BJ (cell line): ENCODE data around the gene FUT6. TPM values are rescaled to one million over a fixed set of nuclear protein-coding genes. Genes with fewer than 3 reads are reported as not detected.
"Not testable (repeated sequence)": the region's sequence is repeated elsewhere in the genome, so short reads cannot be mapped to it uniquely, and the experiment has no call there.

Source experiments
- CTCF ChIA-PET: fragments of 350-600 bp; formaldehyde crosslinking; extraction: SDS; loops from one replicate; lab custom pipeline; 2021; ENCODE audit warnings: antibody characterized with exemption, inconsistent platforms; lab: Yijun Ruan, JAX
- POLR2A ChIA-PET: fragments of 300-600 bp; sonication (Branson Sonifier 250); formaldehyde crosslinking; extraction: SDS; loops from one replicate; lab custom pipeline; 2021; ENCODE audit warnings: antibody characterized with exemption; lab: Charles Lee
- DNase-seq: peaks from one replicate; pipeline ENCODE4 v3.0.0-alpha.2; 2011; ENCODE audit warnings: low read depth
- H3K27me3 ChIP-seq: 2 replicates; pipeline ENCODE4 v1.6.0; 2011; ENCODE audit warnings: low read length; ENCODE audit not compliant: control insufficient read depth, insufficient read depth
- H3K36me3 ChIP-seq: 2 replicates; pipeline ENCODE4 v1.5.1; 2011; ENCODE audit warnings: low read length; ENCODE audit not compliant: control insufficient read depth, insufficient read depth
- H3K4me3 ChIP-seq: 2 replicates; pipeline ENCODE4 v1.5.1; 2011; ENCODE audit warnings: low read depth, mild to moderate bottlenecking, control low read depth, low read length
- CTCF ChIP-seq: IDR thresholded peaks from 2 replicates; pipeline ENCODE4 v1.5.1; 2011; ENCODE audit warnings: low read depth, mild to moderate bottlenecking, control low read depth, inconsistent platforms, low read length, moderate library complexity; ENCODE audit not compliant: insufficient read depth
- polyA minus RNA-seq: library from RNA; depleted of rRNA, polyadenylated mRNA; stranded (reverse); fragments of >200 nt; gene quantifications from 2 replicates; pipeline ENCODE4 v1.2.3, GENCODE V29; 2011; rRNA and poly(A)+ RNA removed
- polyA plus RNA-seq: library from polyadenylated mRNA; depleted of rRNA; stranded (reverse); fragments of >200 nt; gene quantifications from 2 replicates; pipeline ENCODE4 v1.2.3, GENCODE V29; 2011; rRNA removed

Gene FUT6
- polyA plus RNA-seq, result not detected in 2 replicates
- polyA minus RNA-seq, result not detected in 2 replicates

GRCh38 chr19:5839065-5840017 lies at the start of gene FUT6:
Gene FUT6, minus strand, starts transcription at chr19:5839702. Its CDS starts 7,135 bp downstream, at chr19:5832567.
- no peak for TF ChIP-seq CTCF
- Histone ChIP-seq H3K4me3 (no peak within 1 kb of the TSS), H3K27me3 (peaks cover 4% of the 10 kb centered on the region), H3K36me3 (no peaks in the 10 kb centered on the region)
- ChIA-PET POLR2A (no interaction called here), CTCF (no interaction called here)
- no peak for DNase-seq

GRCh38 chr19:5884065-5884811 lies 44.7 kb upstream of the FUT6 start:
- H3K27me3 ChIP-seq, H3K36me3 ChIP-seq, POLR2A ChIA-PET, DNase-seq, H3K4me3 ChIP-seq: not testable (repeated sequence)
- CTCF ChIA-PET, result interaction anchor here (0.6 to 1.5 kb wide), 6 partner anchors 8 to 80 kb away, joined by 3 to 8 read pairs (median 4); partner anchors contain the start of gene FUT3

GRCh38 chr19:5883157-5883873 lies 43.8 kb upstream of the FUT6 start:
- H3K4me3 ChIP-seq, H3K36me3 ChIP-seq, POLR2A ChIA-PET, H3K27me3 ChIP-seq, DNase-seq: not testable (repeated sequence)
- CTCF ChIA-PET, result interaction anchor here (1.1 to 4.3 kb wide), 5 partner anchors 9 to 79 kb away, joined by 3 to 23 read pairs (median 4); no protein-coding TSS in a partner anchor

GRCh38 chr19:5882421-5882968 lies 43.0 kb upstream of the FUT6 start:
- TF ChIP-seq CTCF, result no peak
- POLR2A ChIA-PET, result no interaction called here
- Histone ChIP-seq H3K4me3 (no peak overlapping the region), H3K36me3 (no peaks in the 10 kb centered on the region), H3K27me3 (peaks cover 5% of the 10 kb centered on the region)
- no peak for DNase-seq
- CTCF ChIA-PET, result interaction anchor here (0.9 to 4.3 kb wide), 2 partner anchors 11 to 78 kb away, joined by 3 to 23 read pairs; no protein-coding TSS in a partner anchor

GRCh38 chr19:5881543-5882299 lies 42.2 kb upstream of the FUT6 start:
- DNase-seq, result no peak
- Histone ChIP-seq H3K4me3 (no peak overlapping the region), H3K27me3 (peaks cover 5% of the 10 kb centered on the region), H3K36me3 (no peaks in the 10 kb centered on the region)
- ChIA-PET CTCF (interaction anchor here (0.9 to 4.3 kb wide), 3 partner anchors 12 to 140 kb away, joined by 3 to 23 read pairs (median 3); no protein-coding TSS in a partner anchor), POLR2A (no interaction called here)
- TF ChIP-seq CTCF, result no peak
